CD4-positive, alpha-beta T cell treated with Interleukin-17A for 4 hours (primary cell): Measurements from ENCODE around the gene OPRL1.
"Not testable (repeated sequence)": the region's sequence is repeated elsewhere in the genome, so short reads cannot be mapped to it uniquely, and the experiment has no call there.

Source experiments
- DNase-seq: peaks from one replicate; pipeline ENCODE4 v3.0.0-alpha.2; 2020; ENCODE audit warnings: mixed read lengths

Gene OPRL1

GRCh38 chr20:64119681-64120341 is 39.9 kb downstream of the OPRL1 start:
- DNase-seq = no peak

GRCh38 chr20:64121586-64121985 is 41.7 kb downstream of the OPRL1 start:
- no peak for DNase-seq

- not testable (repeated sequence) for DNase-seq
Measured at GRCh38 chr20:64122927-64123326, 43.0 kb downstream of the OPRL1 start.

GRCh38 chr20:64123517-64123916 is 43.6 kb downstream of the OPRL1 start:
- not testable (repeated sequence) for DNase-seq

- no peak for DNase-seq
Measured at GRCh38 chr20:64129146-64129782, 49.4 kb downstream of the OPRL1 start.

GRCh38 chr20:64130271-64130670 is 50.4 kb downstream of the OPRL1 start:
- no peak for DNase-seq

GRCh38 chr20:64130876-64131275 is 51.0 kb downstream of the OPRL1 start:
- no peak for DNase-seq

- no peak for DNase-seq
Measured at GRCh38 chr20:64131406-64131805, 51.5 kb downstream of the OPRL1 start.

- DNase-seq = no peak
Measured at GRCh38 chr20:64133951-64134407, 54.1 kb downstream of the OPRL1 start.

GRCh38 chr20:64134744-64135143 is 54.9 kb downstream of the OPRL1 start:
- DNase-seq = not testable (repeated sequence)

GRCh38 chr20:64136004-64136710 is 56.3 kb downstream of the OPRL1 start:
- DNase-seq = no peak

GRCh38 chr20:64137598-64138031 is 57.7 kb downstream of the OPRL1 start:
- DNase-seq = no peak

GRCh38 chr20:64138276-64138815 is 58.5 kb downstream of the OPRL1 start:
- no peak for DNase-seq

- DNase-seq = no peak
Measured at GRCh38 chr20:64139199-64140060, 59.5 kb downstream of the OPRL1 start.

GRCh38 chr20:64140061-64140931 is 60.4 kb downstream of the OPRL1 start:
- DNase-seq = no peak

GRCh38 chr20:64140956-64141355 is 61.1 kb downstream of the OPRL1 start:
- no peak for DNase-seq

- DNase-seq = no peak
Measured at GRCh38 chr20:64142590-64142989, 62.7 kb downstream of the OPRL1 start.

GRCh38 chr20:64143018-64143801 is 63.3 kb downstream of the OPRL1 start:
- DNase-seq = no peak

- no peak for DNase-seq
Measured at GRCh38 chr20:64144144-64144912, 64.4 kb downstream of the OPRL1 start.
